HG03342 (cell line): Measurements from ENCODE around the gene CTBS.

Experiments
- ATAC-seq: cut with Tn5 transposase; IDR thresholded peaks from one replicate; pipeline ENCODE4 v1.9.1; 2021; ENCODE audit warnings: mild to moderate bottlenecking, moderate library complexity; ENCODE audit not compliant: unreplicated experiment

Gene CTBS

DNA sequence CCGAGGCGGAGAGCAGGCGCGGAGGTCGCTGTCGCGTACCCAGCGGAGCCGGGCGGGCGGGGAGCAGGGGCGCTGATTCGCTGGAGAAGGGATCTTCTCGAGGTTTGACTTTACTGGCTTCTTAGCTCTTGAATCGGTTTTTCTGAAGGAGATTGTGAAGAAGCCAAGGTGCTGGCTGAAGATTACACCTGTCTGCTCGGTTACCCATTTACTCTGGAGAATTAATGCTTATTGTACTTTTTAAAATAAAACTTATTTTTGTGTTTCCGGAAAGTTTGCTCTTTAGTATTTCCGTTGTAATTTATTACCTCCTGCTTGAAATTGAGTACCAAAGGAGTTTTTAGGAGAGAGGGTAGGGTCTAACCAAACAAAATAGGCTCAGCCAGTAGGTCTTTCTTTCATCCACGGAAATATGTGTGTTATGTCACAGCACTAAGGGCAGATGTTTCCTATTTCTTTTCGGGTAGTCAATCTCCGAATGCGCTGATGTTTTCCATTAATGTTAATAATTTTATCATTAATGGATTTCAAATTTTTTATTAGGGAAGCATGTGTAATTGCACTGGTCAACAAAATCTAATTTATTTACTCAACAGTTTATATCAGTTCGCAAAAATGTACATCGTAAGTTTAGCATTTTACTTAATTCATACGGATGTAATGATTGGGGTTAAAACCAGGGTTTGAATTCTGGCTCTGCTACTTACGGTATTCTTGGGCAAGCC, 67.3 kb downstream of the CTBS start:
- no peak for ATAC-seq

DNA sequence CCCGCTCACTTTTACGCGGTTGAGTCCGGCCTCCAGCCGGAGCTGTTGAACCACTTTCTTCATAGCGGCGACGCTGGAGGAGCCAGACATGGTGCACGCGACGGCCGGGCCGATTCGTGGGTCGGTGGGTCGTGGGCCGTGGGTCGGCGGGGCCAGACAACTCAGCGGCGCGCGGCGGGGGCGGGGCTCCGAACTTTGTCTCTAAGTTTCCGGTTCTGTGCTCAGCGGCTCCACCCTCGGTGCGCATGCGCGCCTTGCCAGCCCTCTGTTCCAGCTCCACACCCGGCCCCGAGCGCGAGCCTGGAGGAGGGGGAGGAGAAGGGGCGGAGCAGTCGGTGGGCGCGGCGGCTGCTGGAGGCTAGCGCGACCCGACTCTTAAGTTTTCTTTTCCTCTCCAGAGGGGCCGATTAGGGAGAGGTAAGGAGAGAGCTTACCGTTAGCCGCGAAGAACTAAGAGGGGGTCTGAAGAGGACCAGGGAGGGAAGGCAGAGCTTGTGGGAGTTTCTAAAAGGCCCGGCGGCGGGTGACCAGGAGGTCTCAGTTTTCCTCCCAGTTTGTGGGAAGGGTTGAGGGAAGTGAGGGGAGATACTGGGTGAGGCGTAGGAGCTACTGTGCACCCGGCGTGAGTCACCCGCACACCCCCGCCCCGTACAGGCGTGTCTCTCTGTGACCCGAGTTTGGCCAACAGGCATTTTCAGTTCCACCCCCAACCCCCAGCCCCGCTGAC, 68.1 kb downstream of the CTBS start, which contains the start of the genes GNG5 and SPATA1:
GNG5 (minus strand) TSS at position 580 of the 727 bp plus-strand sequence; CDS start at position 90, 490 bp downstream.
SPATA1 (plus strand) TSS at position 385 of the 727 bp plus-strand sequence. CDS start 9,974 bp downstream, outside the sequence.
- ATAC-seq, result peak; percentile 83

DNA sequence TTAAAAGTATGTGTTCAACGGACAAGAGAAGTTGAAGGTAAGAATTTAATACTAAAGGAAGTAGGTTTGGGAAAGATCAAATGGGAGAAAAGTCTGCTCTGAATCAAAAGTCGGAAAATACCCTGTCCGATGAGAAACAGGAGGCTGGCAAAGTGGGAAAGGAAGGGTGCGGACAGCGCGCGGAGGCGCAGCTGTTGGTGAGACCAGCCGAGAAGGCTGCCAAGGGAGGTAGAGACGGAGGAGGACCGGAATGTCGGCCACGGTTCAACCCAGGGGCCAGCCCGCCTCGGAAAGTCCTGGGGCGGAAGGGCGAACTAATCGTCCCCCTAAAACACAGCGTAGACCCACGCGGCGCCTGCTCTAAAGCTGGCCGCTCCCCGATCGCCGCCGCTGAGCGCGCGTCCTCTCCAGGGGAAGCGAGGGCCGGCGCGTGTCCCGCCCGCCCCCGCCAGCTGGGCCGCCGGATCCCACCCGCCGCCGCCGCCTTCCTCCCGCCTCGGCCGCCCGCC, 68.7 kb downstream of the CTBS start:
- ATAC-seq, result peak; percentile 26

DNA sequence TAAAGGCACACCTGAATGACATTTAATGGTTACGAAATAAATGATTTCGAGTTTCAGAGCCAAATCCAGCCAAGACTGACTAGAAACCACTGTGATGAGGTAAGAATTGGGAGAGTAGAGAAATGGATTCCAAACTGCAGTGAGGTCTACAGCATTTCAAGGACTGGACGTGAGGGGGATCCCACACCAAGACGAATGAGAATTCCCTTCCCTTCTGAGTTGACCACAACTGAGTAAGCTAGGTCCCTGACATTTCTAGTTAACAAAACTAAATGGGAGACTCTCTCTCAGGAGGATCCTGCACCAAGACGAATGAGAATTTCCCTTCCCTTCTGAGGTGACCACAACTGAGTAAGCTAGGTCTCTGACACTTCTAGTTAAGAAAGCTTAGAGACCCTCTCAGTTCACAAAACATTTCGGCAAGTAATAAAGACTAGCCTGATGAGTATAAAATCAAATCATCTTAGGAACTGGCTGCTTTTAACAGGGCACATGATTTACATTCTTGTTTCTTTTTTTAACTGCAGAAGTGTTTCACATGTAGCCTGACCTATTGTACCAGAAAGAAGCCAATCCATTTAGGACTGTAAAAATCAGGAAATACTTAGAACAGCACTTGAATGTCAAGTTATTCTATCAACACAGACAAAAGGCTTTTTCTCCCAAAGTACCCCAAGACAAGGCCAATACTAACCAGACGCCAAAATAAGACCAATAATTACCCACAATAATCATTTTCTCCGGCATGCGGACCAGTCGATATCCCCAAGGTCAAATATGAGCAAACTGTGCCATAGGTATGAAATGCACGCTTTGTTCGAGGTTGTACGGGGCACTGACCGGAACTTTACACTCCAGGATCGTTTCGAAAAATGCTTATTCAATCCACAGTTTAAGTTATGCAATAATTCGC, 69.4 kb downstream of the CTBS start:
- ATAC-seq, result no peak

DNA sequence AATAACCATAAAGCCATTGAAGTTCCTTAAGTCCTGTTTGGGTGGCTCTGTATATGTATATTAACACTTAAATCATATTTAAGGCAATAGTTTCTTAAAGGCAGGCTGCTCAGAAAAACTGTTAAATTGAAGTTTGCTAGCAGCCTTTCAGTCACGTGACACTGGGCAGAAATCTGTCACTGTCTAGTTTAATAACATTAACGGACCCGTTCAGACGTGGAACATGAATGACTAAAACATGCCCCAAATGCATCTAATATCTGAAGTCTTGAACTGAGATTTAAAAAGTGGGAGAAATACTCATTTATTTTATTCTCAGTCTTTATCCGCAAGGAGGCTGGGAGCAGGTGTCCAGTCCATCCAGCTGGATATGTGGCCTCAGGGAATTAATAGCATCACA, 71.3 kb downstream of the CTBS start:
- no peak for ATAC-seq
